Stimulated activated effector memory CD8-positive, alpha-beta T cell treated with anti-CD3 and anti-CD28 coated beads, Interleukin-12 subunit alpha, Interleukin-12 subunit beta, amount 100 ng/mL, for 72 hours (primary cell): Measurements from ENCODE around the gene MX1.

Experiments used
- ATAC-seq: fragments of 150-1000 bp; cut with Tn5 transposase; 2 replicates; pipeline ENCODE4 v1.10.0; 2021
- DNase-seq, 2 donors: peaks; one replicate each; pipeline ENCODE4 v3.0.0; 2021 to 2022; ENCODE audit warnings: low spot score in 2 of 2
- H3K27ac Mint-ChIP-seq: one replicate; pipeline ENCODE4 v1.8.0; 2022; ENCODE audit warnings: mild to moderate bottlenecking, mixed read lengths
- H3K36me3 Mint-ChIP-seq: one replicate; pipeline ENCODE4 v1.8.0; 2022; ENCODE audit warnings: mild to moderate bottlenecking, mixed read lengths
- H3K4me1 Mint-ChIP-seq: one replicate; pipeline ENCODE4 v1.8.0; 2022; ENCODE audit warnings: mixed read lengths
- H3K4me3 Mint-ChIP-seq: one replicate; pipeline ENCODE4 v1.8.0; 2022; ENCODE audit warnings: mild to moderate bottlenecking, mixed read lengths
- H3K9me3 Mint-ChIP-seq: one replicate; pipeline ENCODE4 v1.8.0; 2022; ENCODE audit warnings: mixed read lengths

The MX1 gene, protein sequence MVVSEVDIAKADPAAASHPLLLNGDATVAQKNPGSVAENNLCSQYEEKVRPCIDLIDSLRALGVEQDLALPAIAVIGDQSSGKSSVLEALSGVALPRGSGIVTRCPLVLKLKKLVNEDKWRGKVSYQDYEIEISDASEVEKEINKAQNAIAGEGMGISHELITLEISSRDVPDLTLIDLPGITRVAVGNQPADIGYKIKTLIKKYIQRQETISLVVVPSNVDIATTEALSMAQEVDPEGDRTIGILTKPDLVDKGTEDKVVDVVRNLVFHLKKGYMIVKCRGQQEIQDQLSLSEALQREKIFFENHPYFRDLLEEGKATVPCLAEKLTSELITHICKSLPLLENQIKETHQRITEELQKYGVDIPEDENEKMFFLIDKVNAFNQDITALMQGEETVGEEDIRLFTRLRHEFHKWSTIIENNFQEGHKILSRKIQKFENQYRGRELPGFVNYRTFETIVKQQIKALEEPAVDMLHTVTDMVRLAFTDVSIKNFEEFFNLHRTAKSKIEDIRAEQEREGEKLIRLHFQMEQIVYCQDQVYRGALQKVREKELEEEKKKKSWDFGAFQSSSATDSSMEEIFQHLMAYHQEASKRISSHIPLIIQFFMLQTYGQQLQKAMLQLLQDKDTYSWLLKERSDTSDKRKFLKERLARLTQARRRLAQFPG

DNA sequence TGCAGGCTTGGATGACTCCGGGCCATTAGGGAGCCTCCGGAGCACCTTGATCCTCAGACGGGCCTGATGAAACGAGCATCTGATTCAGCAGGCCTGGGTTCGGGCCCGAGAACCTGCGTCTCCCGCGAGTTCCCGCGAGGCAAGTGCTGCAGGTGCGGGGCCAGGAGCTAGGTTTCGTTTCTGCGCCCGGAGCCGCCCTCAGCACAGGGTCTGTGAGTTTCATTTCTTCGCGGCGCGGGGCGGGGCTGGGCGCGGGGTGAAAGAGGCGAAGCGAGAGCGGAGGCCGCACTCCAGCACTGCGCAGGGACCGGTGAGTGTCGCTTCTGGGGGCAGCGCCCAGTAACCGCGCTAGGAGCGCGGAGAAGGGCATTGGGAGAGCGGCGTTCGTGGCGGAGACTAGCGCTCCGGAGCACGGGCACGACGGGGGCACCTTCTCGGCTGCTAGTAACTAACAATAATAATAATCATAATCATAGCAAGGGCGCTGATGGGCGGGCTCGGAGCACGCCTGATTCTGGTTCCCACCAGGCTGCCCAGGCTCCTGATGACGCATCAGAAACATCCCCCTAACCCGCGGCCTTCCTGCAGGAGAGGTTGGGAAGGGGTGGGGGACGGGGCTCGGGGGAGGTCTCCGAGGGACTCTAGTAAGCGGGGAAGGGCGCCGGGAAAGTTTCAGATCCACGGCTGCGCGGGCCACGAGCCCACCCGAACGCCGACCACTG lies at the start of gene MX1:
Gene MX1 (plus strand): TSS at position 286 of the 722 bp plus-strand sequence. CDS start 5,832 bp downstream, outside the sequence.
- peak; percentile 56 to 86 for DNase-seq
- peak within 1 kb of the TSS; percentile 86 for H3K4me3 Mint-ChIP-seq
- peak within 1 kb of the TSS; percentile 90 for H3K27ac Mint-ChIP-seq
- peak; percentile 97 for ATAC-seq
- no peaks in the 10 kb centered on the region for H3K9me3 Mint-ChIP-seq
- peaks cover 20% of the 10 kb centered on the region for H3K4me1 Mint-ChIP-seq
- H3K36me3 Mint-ChIP-seq: peaks cover 6% of the 10 kb centered on the region

DNA sequence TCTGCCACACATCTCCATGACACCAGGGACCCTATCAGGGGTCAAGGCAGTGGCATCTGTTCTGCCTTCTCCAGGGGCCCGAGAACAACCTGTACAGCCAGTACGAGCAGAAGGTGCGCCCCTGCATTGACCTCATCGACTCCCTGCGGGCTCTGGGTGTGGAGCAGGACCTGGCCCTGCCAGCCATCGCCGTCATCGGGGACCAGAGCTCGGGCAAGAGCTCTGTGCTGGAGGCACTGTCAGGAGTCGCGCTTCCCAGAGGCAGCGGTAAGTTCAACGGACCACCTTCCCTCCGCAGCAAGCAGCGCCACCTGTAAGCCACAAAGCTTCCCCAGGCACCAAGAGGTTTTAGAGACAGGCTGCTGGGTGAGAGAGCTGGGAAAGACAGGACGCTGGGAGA lies 48.3 kb upstream of the MX1 start:
- H3K27ac Mint-ChIP-seq: peak overlapping the region; percentile 65
- H3K36me3 Mint-ChIP-seq: peaks cover 5% of the 10 kb centered on the region
- ATAC-seq: no peak
- H3K9me3 Mint-ChIP-seq: no peaks in the 10 kb centered on the region
- peaks cover 17% of the 10 kb centered on the region for H3K4me1 Mint-ChIP-seq
- H3K4me3 Mint-ChIP-seq: no peak overlapping the region
- DNase-seq: no peak

DNA sequence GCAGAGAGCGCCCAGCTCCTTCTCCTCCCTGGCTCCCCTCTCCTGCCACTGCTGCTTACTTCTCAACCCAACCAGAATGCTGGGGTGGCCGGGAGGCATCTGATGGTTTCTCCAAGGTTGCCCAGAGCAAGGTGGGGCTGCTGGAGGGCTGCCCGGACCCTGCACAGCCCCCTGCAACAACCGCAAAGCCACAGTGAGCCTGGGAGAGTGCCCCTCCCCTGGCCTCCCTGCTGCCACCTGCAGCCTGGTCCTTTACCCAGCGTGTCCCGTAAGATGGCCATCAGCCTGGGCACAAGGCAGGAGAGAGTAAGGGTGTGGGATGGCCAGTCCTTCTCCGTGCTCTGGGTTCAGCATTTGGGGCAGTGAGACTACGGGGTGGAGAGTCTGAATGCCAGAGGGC lies 47.2 kb upstream of the MX1 start:
- ATAC-seq (no peak), DNase-seq (no peak)
- peaks cover 9% of the 10 kb centered on the region for H3K36me3 Mint-ChIP-seq
- peak overlapping the region; percentile 37 for H3K27ac Mint-ChIP-seq
- no peak overlapping the region for H3K4me3 Mint-ChIP-seq
- H3K9me3 Mint-ChIP-seq: no peaks in the 10 kb centered on the region
- H3K4me1 Mint-ChIP-seq: peaks cover 17% of the 10 kb centered on the region

DNA sequence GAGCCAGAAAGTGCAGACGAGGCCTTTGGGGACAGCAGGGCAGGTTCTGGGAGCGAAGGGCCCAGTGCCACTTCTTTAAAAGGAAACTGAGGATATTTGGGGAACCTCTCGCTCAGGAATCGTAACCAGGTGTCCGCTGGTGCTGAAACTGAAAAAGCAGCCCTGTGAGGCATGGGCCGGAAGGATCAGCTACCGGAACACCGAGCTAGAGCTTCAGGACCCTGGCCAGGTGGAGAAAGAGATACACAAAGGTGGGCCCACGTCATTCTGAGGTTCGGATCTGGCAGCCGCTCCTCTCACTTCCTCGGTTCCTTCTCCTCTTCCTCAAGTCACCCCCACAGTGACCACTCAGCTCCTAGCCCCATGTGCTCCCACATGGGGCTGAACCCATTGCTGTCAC lies 46.1 kb upstream of the MX1 start:
- Mint-ChIP-seq H3K4me3 (no peak overlapping the region), H3K27ac (peak overlapping the region; percentile 67), H3K4me1 (peaks cover 14% of the 10 kb centered on the region), H3K9me3 (no peaks in the 10 kb centered on the region), H3K36me3 (peaks cover 9% of the 10 kb centered on the region)
- DNase-seq (no peak), ATAC-seq (no peak)

DNA sequence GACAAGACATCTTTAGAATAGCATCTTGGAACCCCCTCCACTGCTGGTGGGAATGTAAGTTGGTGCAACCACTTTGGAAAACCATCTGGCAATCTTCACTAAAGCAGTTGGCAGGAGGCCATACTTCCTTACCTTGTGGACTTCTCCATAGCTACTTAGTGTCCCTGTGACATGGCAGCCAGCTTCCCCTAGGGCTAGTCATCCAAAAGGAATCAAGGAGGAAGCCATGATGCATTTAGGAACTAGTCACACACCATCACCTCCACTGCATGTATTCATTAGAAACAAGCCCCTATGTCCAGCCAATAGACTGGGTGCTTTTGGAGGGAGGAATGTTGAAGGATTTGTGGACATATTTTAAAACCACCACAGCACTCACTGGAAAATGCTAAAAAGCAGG lies 44.3 kb upstream of the MX1 start:
- Mint-ChIP-seq H3K36me3 (peaks cover 19% of the 10 kb centered on the region), H3K4me3 (no peak overlapping the region), H3K9me3 (no peaks in the 10 kb centered on the region), H3K4me1 (peaks cover 12% of the 10 kb centered on the region), H3K27ac (no peak overlapping the region)
- DNase-seq (no peak), ATAC-seq (no peak)

DNA sequence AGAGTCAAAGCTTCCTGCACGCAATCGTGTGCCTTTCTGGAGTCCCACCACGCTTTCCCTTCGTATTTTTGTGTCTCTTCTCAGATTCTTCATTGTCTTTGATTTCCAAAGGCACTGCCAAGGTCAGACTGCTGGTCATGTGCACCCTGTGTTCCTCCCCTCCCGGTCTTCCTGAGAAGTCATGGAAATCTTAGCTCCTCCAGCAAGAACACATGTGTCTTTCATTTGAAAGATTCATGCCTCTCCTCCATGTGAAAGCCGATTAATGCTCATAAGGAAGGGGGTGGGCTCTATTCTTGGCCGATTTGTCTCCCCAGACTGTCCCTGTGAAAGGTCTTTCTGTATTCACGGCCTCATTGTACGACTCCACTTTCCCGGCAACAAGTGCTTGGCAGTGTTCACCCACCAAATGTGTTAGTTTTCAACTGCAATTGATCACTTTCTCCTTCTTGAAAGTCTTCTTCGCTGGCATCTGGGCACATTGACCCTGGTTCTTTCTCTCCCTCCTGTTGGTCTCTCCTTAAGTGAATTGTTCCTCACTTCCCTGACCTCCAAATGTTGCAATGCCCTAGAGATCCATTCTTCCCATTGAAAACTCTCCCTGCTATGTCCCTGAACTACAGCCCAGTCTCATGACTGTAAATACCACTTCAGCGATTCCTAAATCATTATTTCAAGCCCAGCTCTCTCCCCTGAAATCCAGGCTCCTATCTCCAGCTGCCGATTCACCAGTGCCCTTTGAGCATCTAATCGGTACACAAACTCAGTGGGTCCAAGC lies 38.8 kb upstream of the MX1 start:
- peak overlapping the region; percentile 71 for H3K27ac Mint-ChIP-seq

DNA sequence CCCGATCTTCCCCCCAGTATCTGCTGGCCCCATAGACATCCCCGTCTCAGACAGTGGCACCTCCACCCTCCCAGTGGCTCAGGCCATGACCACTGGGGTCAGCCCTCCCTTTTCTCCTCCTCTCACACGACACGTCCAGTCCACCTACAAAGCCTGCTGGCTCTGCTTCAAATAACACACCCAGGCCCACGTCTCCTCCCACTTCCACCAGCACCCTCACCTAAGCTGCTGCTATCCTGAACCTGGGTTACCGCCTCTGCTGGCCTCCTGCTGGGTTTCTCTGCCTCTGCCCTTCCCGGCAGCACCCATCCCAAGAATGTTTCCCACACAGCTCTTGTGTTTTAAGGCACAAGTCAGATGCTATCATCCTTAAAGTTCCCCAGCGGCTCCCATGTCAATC lies 38.2 kb upstream of the MX1 start:
- DNase-seq: no peak
- H3K27ac Mint-ChIP-seq: no peak overlapping the region
- ATAC-seq: no peak
- peaks cover 24% of the 10 kb centered on the region for H3K36me3 Mint-ChIP-seq
- no peaks in the 10 kb centered on the region for H3K9me3 Mint-ChIP-seq
- H3K4me1 Mint-ChIP-seq: peaks cover 25% of the 10 kb centered on the region
- H3K4me3 Mint-ChIP-seq: no peak overlapping the region

More for the DNA sequence above, 38.8 kb upstream of the MX1 start:
- no peak overlapping the region for H3K4me3 Mint-ChIP-seq
- no peak for DNase-seq
- H3K9me3 Mint-ChIP-seq: no peaks in the 10 kb centered on the region
- no peak for ATAC-seq
- H3K36me3 Mint-ChIP-seq: peaks cover 28% of the 10 kb centered on the region
- H3K4me1 Mint-ChIP-seq: peaks cover 25% of the 10 kb centered on the region

DNA sequence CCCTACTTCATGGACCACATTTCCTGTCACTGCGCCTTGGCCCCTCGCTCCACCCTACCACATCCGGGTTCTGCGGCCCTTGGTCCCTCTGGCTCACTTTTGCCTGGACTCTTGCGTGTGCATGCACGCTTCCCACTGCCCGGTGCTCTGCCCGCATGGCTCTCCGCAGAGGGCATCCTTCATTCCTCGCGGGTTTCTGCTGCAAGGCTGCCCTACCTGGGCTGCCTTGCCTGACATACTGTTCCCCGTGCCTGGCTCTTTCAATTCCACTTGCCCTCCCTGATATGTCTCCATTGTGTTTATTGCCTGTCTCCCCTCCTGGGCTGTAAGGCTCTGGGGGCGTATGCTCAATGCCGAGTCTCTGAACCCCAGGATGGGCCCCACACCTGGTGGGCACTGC lies 37.8 kb upstream of the MX1 start:
- H3K9me3 Mint-ChIP-seq: no peaks in the 10 kb centered on the region
- no peak overlapping the region for H3K4me3 Mint-ChIP-seq
- no peak for DNase-seq
- peaks cover 25% of the 10 kb centered on the region for H3K4me1 Mint-ChIP-seq
- H3K27ac Mint-ChIP-seq: no peak overlapping the region
- no peak for ATAC-seq
- peaks cover 22% of the 10 kb centered on the region for H3K36me3 Mint-ChIP-seq

DNA sequence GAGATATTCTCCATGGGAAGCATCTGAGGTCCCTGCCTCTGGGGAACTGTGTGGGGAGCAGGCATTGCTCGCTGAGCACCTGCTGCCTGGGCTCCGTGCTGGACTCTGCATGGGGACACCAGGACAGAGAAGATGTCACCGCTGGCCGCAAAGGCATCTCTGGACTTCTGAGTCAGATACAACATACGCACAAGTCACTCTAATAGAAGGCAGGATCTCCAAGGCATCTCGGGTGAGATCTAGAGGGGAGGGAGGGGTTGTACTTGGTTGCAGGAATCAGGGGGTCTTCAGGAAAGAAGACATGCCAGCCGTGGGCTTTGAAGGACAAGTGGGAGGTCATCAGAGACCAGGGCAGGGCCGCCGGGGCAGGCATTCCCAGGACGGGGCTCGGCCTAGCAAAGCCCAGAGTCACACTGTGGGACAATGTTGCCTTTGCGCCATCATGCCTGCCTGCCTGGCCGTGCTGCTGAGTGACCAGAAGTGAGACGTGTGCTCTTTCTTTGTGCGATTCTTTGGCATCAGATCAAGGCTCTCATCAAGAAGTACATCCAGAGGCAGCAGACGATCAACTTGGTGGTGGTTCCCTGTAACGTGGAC lies 35.9 kb upstream of the MX1 start:
- H3K27ac Mint-ChIP-seq: peak overlapping the region; percentile 48
- H3K9me3 Mint-ChIP-seq: no peaks in the 10 kb centered on the region
- DNase-seq (no peak), ATAC-seq (no peak)
- H3K4me1 Mint-ChIP-seq: peaks cover 25% of the 10 kb centered on the region
- peaks cover 30% of the 10 kb centered on the region for H3K36me3 Mint-ChIP-seq
- no peak overlapping the region for H3K4me3 Mint-ChIP-seq

DNA sequence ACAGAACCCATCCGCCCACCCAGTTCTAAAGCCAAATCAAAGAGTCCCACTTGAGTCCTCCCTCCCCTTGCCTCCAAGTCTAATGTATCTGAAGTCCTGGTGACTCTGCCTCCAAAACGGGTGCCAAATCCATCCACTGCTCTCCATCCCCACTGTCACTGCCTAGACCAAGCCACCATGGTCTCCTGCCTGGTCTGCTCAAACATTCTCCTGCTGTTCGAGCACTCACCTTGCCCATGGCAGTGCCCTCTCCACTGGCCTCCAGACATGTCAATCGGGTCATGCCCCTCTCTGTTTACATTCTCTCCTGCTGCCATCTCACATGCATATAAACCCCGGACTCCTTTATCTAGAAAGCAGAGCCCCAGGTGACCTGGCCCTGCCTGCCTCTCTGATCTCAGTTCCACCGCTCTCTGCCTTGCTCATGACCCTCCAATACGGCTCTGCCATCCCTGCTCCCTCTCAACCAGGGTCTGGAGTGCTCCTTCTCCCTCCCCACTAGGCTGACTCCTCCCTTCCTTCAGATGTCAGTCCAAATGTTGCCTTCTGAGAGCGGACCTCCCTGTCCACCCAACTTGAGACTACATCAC lies 32.1 kb upstream of the MX1 start:
- H3K27ac Mint-ChIP-seq: peak overlapping the region; percentile 56
- ATAC-seq (no peak), DNase-seq (no peak)
- H3K4me1 Mint-ChIP-seq: peaks cover under 1% of the 10 kb centered on the region
- H3K36me3 Mint-ChIP-seq: peaks cover 57% of the 10 kb centered on the region
- no peaks in the 10 kb centered on the region for H3K9me3 Mint-ChIP-seq
- H3K4me3 Mint-ChIP-seq: no peak overlapping the region

DNA sequence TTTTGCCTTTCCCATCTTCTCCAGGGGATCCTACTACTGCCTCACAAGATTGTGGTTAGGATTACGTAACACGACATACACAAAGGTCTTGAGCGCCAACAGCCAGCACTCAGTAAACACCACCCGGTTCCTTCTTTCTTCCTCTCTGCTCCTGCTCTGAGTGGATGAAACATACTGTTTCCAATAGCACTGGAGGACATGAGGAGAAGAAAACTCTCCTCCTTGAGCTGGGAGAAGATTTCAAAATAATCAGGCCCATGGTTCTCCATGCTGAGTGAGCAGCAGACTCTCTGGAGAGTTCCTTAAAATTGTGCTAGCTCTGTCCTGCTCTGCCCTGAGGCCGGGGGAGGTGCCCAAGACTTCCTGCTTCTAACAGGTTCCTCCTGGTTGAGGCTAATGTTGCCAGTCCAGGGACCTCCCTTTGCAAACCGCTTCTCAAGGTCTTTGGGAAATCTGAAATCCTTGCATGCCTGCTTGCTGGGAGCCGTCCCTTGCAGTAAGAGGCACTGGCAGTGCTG lies 29.4 kb upstream of the MX1 start:
- Mint-ChIP-seq H3K4me3 (no peak overlapping the region), H3K36me3 (peaks cover 60% of the 10 kb centered on the region), H3K27ac (peak overlapping the region; percentile 27), H3K4me1 (no peaks in the 10 kb centered on the region), H3K9me3 (no peaks in the 10 kb centered on the region)
- DNase-seq (no peak), ATAC-seq (no peak)

DNA sequence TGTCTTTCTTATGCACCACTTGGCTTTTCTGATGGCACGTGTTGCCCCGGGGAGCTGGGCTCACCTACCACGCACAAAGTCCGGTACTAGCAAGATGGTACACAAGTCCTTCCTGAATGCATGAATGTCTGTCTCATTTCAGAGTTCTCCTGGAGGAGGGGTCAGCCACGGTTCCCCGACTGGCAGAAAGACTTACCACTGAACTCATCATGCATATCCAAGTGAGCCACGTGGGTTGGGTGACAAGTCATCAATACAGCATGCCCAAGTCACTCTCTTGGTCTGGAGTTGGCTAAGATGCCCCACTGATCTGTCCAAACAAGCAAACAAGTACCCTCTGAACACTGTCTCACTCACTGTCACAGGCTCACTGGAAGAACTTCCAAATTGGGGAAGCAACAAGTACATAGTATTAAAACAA lies 28.6 kb upstream of the MX1 start:
- Mint-ChIP-seq H3K36me3 (peaks cover 54% of the 10 kb centered on the region), H3K27ac (no peak overlapping the region), H3K9me3 (no peaks in the 10 kb centered on the region), H3K4me1 (no peaks in the 10 kb centered on the region), H3K4me3 (no peak overlapping the region)
- DNase-seq: no peak
- no peak for ATAC-seq

DNA sequence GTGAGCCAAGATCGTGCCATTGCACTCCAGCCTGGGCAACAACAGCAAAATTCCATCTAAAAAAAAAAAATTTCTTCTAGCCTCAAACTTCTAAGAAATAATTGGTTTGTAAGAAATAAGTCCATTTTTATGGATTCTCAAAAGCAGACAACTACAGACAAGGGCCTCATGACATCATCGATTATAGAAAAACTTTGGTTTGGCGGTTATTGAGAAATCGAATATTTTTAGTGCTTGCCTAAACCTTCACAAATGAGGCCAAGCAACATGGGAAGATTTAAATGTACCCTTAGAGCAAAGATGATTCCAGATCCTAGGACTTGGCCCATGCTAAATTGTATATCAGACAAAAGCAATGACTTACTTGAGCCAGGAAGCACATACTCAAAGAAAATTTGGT lies 27.8 kb upstream of the MX1 start:
- ATAC-seq: no peak
- DNase-seq: no peak
- H3K27ac Mint-ChIP-seq: no peak overlapping the region
- no peak overlapping the region for H3K4me3 Mint-ChIP-seq
- H3K36me3 Mint-ChIP-seq: peaks cover 53% of the 10 kb centered on the region
- no peaks in the 10 kb centered on the region for H3K4me1 Mint-ChIP-seq
- H3K9me3 Mint-ChIP-seq: no peaks in the 10 kb centered on the region

DNA sequence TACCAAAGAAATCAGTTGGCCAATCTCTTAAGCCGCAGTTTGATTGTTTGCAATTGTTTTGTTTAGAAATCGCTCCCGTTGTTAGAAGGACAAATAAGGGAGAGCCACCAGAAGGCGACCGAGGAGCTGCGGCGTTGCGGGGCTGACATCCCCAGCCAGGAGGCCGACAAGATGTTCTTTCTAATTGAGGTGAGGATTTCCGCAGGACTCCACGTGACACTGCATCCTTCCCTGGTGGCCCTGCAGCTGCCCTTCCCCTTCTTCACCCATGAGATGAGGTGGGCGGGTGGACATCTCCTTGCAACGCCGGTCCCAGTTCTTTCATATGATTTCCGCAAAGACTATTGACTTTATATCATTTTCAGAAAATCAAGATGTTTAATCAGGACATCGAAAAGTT lies 27.2 kb upstream of the MX1 start:
- DNase-seq (no peak), ATAC-seq (no peak)
- Mint-ChIP-seq H3K4me3 (no peak overlapping the region), H3K27ac (no peak overlapping the region), H3K9me3 (no peaks in the 10 kb centered on the region), H3K36me3 (peaks cover 47% of the 10 kb centered on the region), H3K4me1 (no peaks in the 10 kb centered on the region)
